ENCODE measurements around the gene KCNQ1. TPM values are rescaled to one million over a fixed set of nuclear protein-coding genes. Genes with fewer than 3 reads are reported as not detected.

The KCNQ1 gene
- polyA plus RNA-seq, 5 donors = 6.2 to 11.5 (median 8.5) TPM

DNA sequence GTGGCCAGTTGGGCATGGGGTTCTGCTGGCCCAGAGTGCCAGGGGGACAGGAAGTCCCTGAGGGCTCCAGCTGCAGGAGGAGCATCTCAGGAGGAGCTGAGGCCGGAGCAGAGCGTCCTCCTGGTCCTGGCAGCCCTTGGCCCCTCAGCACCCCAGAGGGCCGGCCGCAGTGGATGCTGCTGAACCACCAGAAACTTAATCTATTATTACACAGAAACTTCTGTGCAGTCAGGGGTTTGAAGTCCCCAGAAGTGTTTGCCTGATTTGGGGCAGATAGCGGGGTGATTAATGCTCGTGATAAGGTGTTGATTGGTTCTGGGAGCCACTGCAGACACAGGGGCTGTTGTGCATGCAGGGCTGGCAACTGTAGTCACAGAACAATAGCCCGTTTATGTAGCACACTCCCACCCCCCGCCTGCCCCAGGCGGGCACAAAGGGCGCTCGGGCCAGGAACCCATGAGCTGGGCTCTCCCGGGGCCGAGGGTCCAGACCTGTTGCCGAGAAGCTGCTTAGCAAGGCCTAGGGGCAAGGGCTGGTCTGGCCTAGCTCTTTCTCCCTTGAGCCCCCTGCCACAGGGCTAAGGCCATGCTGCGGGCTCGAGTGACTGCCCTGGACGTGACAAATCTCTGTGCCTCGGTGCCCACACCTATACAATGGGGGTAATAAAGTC, 284.0 kb downstream of the KCNQ1 start:
- no peak for DNase-seq

DNA sequence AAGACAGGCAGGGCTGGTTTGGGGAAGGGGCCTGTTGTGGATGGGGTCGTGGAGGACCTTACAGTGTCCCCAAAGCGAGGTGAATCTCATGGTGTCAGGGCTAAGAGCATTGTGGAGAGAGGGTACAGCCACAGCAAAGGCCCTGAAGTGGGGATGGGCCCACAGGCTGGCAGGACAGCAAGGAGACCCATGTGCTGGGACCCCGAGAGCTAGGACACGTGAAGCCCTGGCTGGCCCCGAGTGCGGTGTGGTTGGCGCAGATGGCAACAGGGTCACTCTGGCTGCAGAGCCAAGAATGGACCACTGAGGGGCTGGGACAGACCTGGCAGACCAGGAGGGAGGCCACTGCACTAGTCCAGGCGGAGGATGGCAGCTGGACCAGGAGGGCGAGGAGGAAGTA, 285.0 kb downstream of the KCNQ1 start:
- DNase-seq = no peak

GRCh38 chr11:2730272-2731129, 285.7 kb downstream of the KCNQ1 start:
- no peak for DNase-seq

DNA sequence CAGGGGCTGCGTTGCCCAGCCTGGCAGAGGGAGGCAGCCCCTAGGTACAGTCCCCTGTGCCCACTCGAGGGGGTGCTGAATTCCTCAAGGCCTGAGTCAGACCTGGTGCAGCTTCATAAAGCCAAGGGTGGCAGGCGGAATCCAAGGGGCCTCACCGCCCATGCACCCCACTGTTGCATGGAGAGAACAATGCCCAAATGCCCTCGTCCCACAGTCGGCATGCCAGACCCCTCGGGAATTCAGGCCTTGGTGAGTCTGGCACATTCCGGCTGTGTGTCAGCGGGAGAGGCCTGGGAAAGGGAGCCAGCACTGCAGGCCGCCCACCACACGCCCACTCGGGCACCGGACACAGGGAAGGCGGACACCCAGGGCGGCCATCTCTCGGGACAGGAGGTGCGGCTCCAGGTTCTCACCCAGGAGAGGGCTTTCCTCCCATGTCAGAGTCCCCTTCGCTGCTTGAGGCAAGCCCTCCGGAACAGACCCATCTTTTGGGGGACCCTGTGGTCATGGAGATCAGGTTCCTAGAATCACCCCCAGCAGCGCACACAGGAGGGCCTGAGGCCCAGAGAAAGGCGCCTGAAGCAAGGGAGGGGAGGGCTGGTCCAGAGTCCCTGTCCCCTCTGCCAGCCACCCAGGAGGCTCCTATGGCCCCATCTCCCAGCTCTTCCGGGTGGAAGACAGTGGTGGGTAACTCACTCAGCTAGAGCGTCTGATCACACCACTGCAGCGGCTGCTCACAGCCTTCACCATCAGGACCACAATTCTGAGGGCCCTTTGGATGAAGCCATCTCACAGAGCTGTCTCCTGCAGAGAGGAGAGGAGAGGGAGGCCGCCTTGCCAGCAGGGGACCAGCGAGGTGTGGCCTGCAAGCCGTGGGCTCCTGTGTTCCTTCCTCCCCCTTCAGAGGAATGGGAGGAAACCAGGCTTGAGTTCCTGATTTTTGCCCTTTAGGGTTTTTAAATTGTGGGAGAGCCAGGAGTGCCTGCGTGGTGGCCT, 286.6 kb downstream of the KCNQ1 start:
- no peak for DNase-seq

DNA sequence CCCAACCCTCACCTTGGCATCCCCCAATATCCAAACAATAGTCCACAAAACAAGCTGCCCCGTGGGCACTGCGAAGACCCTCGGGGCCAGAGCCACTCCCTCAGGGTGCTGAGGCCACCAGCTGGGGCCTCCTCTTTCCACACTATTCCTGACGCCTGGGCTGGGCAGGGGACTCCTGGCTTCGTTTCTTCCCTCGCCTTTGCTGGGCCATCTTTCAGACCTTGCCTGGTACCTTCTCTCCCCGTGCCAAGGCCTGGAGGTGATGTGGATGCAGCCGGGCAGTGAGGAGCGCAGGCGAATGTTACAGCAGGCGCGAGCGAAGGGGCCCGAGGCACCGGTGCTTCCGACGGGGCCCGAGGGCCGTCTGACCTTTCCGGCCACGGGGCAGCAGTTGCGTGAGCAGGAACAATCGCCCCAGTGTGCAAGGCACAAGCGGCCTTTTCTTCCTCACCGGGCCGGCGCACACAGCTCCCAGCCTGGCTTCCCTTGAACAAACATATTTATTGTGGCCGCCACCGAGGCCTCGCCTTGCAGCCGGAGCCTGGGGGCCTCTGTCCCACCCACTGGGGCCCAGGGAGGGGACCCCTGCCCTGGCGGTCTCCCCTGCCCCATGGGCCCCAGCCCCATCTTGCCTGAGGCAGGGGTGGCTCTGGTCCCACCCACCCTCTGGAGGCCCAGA, 287.6 kb downstream of the KCNQ1 start:
- DNase-seq = no peak

GRCh38 chr11:2732940-2733628, 288.3 kb downstream of the KCNQ1 start:
- no peak for DNase-seq

DNA sequence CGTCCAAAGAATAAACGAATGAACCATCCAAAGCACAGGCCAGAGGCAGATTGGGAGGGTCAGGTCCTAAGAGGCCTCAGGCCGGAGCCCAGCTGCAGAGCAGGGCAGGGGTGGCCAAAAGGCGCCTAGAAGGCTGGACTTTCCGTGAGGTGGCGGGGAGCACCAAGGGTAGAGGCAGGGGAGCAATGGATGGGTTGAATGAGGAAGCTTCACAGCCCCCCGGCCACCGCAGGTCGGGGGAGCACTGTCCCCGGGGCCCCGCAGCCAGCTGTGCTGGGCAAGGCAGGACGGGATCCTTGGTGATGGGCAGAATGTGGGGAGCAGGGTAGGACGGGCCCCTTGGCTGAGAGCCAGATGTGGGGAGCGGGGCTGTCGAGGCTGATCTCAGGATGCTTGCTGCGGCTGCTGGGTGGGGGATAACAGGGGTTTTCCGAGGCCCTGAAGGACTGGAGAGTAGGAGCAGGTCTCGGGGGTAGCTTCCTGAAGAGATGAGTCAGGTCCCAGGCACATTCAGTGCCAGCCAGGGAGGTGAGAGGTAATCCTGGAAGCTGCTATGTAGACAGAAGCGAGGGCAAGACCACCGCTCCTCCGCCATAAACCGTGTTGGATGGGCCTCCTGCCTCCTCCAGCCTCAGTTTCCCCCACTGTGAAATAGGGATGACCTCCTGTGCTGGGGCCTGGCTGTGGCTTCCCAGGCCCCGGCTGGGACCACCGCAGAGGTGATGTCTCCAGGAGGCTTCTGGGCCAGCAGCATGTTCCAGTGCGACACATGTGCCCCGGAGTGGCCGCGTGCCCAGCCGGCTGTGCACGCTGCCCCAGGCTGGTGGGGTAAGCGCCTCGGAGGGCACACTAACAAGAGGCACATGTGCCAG, 289.6 kb downstream of the KCNQ1 start:
- DNase-seq = no peak

DNA sequence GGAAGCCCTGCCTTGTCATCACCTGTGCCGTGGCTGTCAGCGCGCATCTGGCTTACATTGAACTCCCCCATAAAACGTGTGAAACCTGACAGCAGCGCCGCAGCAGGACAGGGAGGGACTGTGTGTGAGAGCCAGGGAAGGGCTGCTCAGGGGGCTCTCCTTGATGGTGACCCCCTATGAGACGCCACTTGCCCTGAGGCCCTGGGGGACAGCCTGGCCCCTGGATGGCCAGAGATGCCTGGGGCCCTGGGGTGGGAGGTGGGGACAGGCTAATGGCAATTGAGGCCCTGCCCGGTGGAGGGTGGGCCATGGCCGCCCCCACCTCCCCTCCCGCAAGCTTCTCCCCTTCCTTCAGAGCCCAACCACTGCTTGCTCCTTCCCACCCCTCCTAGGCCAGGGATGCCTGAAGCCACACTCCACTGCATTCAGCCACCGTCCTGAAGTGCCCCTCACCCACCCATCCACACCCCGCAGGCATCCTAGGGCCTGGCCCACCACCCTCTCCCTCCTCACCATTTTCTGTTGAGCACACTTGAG, 290.3 kb downstream of the KCNQ1 start:
- no peak for DNase-seq

DNA sequence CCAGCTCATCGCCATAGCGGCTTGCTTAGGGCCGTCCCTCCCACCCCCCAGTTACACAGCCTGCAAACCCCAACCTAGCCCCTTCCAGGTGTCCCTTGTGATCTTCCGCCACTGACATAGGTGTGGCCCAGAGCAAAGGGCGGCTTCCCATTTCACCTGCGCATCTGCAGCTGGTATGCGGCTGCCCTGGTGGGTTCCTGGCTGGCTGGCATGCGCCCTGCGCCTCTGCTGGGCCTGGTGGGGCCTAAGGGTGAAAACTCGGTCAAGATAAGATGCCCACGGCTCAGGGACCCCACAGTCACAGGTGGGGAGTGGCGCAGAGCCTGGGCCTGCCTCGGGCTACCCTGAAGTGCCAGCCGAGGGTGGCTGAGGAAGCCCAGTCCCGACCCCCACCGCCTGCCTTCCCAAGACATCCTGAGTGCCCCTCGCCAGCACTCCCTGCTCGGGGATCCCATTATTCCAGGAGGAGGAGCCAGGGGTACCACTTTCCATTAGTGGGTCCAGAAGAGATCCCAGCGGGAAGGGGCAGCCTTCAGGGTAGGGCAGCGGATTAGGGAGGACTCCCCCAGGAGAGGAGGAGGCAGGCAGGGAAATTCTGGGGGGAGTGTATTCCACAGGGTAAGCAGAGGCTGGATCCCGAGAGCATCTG, 291.9 kb downstream of the KCNQ1 start:
- no peak for DNase-seq

- DNase-seq = no peak
Measured at GRCh38 chr11:2737226-2737590, 292.4 kb downstream of the KCNQ1 start.

DNA sequence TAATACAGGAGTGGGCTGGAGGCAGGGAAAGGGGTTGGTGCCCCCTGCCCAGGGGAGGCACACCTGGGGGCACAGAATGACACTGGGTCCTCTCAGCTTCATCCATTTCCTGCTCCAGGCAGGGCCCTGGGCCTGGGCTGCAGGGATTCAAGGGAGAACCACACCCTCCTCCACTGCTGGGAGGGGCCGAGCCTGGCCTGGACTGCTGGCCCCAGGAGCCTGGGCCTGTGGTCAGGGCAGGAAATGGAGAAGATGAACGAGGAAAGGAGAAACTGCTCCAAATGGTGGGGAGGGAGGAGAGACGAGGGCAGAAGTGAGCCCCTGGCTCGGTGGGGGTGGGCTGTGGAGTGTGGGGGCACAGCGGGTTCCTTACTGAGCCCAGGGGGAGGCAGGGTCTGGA, 293.1 kb downstream of the KCNQ1 start:
- DNase-seq = no peak

GRCh38 chr11:2738551-2739431, 294.0 kb downstream of the KCNQ1 start:
- DNase-seq = no peak

DNA sequence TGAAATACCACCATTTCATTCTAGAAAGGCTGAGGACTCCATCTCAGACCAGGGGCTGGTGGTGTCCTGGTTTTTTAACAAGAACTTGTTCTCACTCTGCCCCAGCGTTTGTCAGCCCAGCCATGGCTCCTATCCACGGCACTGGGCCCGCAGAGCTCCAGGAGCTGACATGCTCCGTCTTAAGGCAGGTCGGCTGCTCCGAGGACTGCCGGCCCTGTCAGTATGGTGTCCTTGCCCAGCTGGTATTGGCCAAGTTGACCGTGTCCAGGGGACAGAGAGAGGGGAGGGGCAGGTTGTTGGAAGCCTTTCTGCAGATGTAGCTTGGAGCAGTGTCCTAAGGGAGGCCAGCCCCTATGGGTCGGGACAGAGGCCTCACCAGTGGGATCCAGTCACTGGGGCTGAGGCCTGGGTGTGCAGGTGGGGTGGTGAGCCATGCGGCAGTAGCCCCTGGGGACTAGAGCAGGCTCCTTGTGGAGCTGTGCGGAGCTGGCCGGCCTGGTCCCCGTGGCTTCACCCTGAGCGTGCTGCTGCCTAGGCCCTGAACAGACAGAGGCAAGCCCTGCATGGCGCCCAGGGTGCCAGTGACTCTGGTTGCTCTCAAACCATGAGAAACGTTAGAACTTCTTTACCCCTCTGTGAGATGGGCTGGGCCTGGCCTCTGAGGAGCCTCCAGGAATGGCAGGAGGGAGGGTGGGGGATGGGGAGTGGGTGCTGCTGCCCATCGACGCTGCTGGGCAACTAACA, 294.9 kb downstream of the KCNQ1 start:
- DNase-seq = no peak

DNA sequence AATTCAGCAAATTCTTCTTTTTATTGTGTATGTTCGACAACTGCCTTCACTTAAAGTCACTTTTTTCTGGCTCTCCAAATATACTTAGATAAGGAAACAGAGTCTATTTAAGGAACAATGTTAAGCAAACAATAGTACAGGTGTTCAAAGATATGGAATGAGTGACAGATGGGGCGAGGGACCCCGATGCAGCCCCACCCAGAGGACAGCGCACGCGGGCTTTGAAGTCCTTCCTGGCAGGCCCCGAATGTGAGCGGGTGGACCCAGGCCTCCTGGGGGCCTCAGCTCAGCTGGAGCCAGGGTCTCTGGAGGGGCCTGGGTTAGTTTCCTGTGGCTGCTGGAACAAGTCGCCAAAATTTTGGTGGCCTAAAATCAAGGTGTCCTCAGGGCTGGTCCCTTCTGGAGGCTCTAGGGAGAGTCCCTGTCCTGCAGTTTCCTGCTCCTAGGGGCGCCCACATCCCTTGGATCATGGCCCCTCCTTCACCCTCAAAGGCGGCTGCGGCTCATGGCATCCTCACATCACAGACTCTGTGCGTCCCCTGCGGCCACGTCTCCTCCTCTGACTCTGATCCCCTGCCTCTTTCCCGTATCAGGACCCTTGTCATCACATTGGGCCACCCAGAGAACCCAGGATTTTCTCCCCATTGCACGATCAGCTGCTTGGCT, 295.6 kb downstream of the KCNQ1 start:
- DNase-seq = no peak

- no peak for DNase-seq
Measured at GRCh38 chr11:2741006-2741376, 296.2 kb downstream of the KCNQ1 start.

DNA sequence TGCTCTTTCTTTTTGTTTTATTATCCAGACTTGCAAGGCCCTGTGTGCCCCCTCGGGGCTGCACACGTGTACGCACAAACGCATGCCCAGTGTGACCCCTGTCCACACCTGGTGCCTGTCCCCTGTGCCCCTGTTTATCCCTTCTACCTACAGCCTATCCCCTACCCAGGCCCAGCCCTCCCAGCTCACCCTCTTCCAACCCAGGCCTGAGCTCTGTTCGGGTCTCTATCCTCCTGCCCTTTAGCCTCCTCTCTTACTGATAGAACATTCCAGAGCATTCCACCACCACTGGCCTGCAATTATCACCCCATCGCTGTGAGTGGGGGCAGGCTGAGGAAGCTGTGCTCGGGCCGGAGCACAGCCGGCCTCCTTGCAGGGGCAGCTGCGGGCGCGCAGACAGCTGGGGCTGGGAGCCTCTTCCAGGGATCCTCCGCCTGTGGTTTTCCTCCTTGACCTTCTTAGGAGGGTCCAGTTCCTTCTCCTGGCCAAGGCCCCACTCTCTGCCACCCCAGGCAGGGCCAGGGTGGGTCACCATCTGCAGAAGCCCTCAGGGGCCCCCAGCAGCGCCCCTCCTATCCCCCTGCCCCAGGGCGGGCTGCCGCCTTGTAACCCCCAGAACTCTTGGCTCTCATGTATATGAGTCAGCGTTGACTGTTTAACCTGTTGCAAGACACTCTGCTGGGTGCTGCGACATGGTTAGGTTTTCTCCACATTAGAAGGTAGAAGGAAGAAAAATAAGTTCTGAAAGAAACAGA, 296.7 kb downstream of the KCNQ1 start:
- peak in 1 of 2 donors; percentile 36 for DNase-seq

All from right lung (tissue), 5 donors.